Parathyroid adenoma (tissue), 2 donors: ENCODE data around the gene SALL4.
"Not testable (repeated sequence)": the region's sequence is repeated elsewhere in the genome, so short reads cannot be mapped to it uniquely, and the experiment has no call there.

Source experiments
- H2AFZ ChIP-seq: fragments of 300-600 bp; sonication (generic); one replicate; pipeline ENCODE4 v1.7.0; 2017; ENCODE audit warnings: antibody characterized with exemption, mild to moderate bottlenecking
- H3K27ac ChIP-seq: fragments of 300-600 bp; sonication (generic); one replicate; pipeline ENCODE4 v1.7.0; 2017
- H3K27me3 ChIP-seq: fragments of 300-600 bp; sonication (generic); one replicate; pipeline ENCODE4 v1.7.0; 2017; ENCODE audit warnings: low read length; ENCODE audit not compliant: control insufficient read depth, insufficient read depth
- H3K36me3 ChIP-seq: fragments of 300-600 bp; sonication (generic); one replicate; pipeline ENCODE4 v1.7.0; 2017; ENCODE audit warnings: low read length; ENCODE audit not compliant: control insufficient read depth, insufficient read depth
- H3K4me1 ChIP-seq: fragments of 300-600 bp; sonication (generic); one replicate; pipeline ENCODE4 v1.7.0; 2017; ENCODE audit warnings: control low read depth
- H3K4me2 ChIP-seq: fragments of 300-600 bp; sonication (generic); one replicate; pipeline ENCODE4 v1.7.0; 2017; ENCODE audit warnings: low read length
- H3K4me3 ChIP-seq: fragments of 300-600 bp; sonication (generic); one replicate; pipeline ENCODE4 v1.7.0; 2017; ENCODE audit warnings: low read depth, low read length
- H3K79me2 ChIP-seq: fragments of 300-600 bp; sonication (generic); one replicate; pipeline ENCODE4 v1.7.0; 2017; ENCODE audit warnings: control low read depth
- H3K9ac ChIP-seq: fragments of 300-600 bp; sonication (generic); one replicate; pipeline ENCODE4 v1.7.0; 2017; ENCODE audit warnings: mild to moderate bottlenecking
- H3K9me3 ChIP-seq: fragments of 300-600 bp; sonication (generic); one replicate; pipeline ENCODE4 v1.7.0; 2017; ENCODE audit warnings: low read length; ENCODE audit not compliant: control insufficient read depth
- TF ChIP-seq, protein P1 (sequence below): fragments of 300-600 bp; sonication (generic); IDR thresholded peaks from one replicate; pipeline ENCODE4 v1.7.0; 2017; ENCODE audit warnings: antibody characterized with exemption, mild to moderate bottlenecking
- donor health status: primary hyperparathyroidism.

SALL4 gene

DNA sequence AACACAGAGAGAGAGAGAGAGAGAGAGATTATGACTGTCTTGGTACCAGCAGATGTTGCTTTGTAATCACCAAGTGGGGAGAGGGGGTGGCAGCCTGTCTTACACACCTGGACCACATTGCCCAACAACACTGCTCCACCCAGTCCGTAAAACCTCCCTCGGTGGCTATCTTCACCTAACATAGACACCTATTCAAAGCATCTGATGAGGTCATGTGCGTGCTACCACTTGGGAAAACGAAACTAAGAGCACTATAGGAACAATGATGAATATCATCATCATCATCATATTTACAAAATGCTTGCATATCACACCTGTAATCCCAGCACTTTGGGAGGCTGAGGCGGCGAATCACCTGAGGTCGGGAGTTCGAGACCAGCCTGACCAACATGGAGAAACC, 24.1 kb upstream of the SALL4 start:
- Histone ChIP-seq H3K4me3 (no peak overlapping the region), H3K27me3 (no peaks in the 10 kb centered on the region), H3K9me3 (no peaks in the 10 kb centered on the region), H3K9ac (no peak overlapping the region), H3K36me3 (no peaks in the 10 kb centered on the region), H3K27ac (no peak overlapping the region), H3K79me2 (no peaks in the 10 kb centered on the region), H3K4me2 (no peak overlapping the region), H3K4me1 (no peaks in the 10 kb centered on the region), H2AFZ (no peak overlapping the region)
- TF ChIP-seq, protein P1, sequence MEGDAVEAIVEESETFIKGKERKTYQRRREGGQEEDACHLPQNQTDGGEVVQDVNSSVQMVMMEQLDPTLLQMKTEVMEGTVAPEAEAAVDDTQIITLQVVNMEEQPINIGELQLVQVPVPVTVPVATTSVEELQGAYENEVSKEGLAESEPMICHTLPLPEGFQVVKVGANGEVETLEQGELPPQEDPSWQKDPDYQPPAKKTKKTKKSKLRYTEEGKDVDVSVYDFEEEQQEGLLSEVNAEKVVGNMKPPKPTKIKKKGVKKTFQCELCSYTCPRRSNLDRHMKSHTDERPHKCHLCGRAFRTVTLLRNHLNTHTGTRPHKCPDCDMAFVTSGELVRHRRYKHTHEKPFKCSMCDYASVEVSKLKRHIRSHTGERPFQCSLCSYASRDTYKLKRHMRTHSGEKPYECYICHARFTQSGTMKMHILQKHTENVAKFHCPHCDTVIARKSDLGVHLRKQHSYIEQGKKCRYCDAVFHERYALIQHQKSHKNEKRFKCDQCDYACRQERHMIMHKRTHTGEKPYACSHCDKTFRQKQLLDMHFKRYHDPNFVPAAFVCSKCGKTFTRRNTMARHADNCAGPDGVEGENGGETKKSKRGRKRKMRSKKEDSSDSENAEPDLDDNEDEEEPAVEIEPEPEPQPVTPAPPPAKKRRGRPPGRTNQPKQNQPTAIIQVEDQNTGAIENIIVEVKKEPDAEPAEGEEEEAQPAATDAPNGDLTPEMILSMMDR: no peak

DNA sequence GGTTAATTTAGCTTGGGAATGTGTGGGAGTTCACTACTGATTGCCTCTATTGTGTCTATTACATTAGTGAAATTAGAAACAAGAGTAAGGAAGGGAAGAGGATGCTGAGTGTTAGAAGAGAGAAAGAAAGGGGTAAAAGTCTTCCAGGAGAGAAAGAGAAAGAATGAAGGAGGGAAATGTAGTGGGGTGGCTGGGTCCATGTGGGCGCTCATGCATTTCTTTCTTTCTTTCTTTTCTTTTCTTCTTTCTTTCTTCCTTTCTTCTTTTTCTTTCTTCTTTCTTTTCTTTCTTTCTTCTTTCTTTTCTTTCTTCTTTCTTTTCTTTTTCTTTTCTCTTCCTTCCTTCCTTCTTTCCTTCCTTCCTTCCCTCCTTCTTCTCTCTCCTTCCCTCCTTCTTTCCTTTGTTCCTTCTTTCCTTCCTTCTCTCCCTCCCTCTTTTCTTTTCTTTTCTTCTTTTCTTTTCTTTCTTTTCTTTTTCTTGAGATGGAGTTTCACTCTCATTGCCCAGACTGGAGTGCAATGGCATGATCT, 16.2 kb upstream of the SALL4 start:
- no peaks in the 10 kb centered on the region for H3K9me3 ChIP-seq

GRCh38 chr20:51816856-51817255, 14.5 kb upstream of the SALL4 start:
- H3K9ac ChIP-seq, H3K79me2 ChIP-seq, H3K4me1 ChIP-seq, H3K36me3 ChIP-seq, H2AFZ ChIP-seq, H3K9me3 ChIP-seq, H3K4me2 ChIP-seq, H3K4me3 ChIP-seq, H3K27me3 ChIP-seq, H3K27ac ChIP-seq: not testable (repeated sequence)

More for the DNA sequence above, 16.2 kb upstream of the SALL4 start:
- Histone ChIP-seq H3K4me2 (no peak overlapping the region), H3K36me3 (no peaks in the 10 kb centered on the region), H3K4me1 (no peaks in the 10 kb centered on the region), H2AFZ (no peak overlapping the region), H3K27me3 (no peaks in the 10 kb centered on the region), H3K27ac (no peak overlapping the region), H3K4me3 (no peak overlapping the region), H3K9ac (no peak overlapping the region), H3K79me2 (no peaks in the 10 kb centered on the region)
- TF ChIP-seq, protein P1: no peak

DNA sequence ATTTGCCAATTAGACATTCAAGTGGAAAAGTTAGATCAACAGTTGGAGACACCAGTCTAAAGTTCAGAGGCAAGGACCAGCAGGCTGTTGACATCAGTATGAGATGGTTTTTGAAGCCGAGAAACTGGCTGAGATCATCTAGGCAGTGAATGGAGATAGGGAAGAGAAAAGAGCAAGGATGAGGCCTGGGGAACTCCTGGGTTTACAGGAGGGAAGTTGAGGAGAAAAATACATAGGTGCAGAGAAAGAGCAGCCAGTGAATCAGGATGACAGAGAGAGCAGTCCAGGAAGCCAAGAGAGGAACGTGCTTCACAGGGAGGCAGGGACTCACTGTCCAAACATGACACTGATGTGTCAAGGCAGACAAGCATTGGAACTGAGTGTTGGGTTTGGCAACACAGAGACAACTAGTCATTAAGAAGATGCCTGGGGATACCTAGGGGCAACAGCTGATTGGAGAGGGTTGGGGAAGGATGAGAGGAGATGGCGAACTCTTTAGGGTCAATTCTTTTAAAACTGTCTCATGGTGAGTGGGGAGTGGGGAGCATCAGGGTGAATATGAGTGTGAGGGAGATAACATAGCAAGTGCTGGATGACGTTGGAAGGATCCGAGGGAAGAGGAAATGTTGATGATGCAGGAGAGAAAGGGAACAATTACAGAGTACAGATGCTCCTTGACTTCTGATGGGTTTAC, 13.2 kb upstream of the SALL4 start:
- no peaks in the 10 kb centered on the region for H3K4me1 ChIP-seq
- no peaks in the 10 kb centered on the region for H3K79me2 ChIP-seq
- no peaks in the 10 kb centered on the region for H3K27me3 ChIP-seq
- H3K9me3 ChIP-seq: no peaks in the 10 kb centered on the region
- H3K36me3 ChIP-seq: no peaks in the 10 kb centered on the region
- TF ChIP-seq, protein P1: no peak
- H3K9ac ChIP-seq: no peak overlapping the region
- no peak overlapping the region for H3K4me3 ChIP-seq
- no peak overlapping the region for H3K27ac ChIP-seq
- H3K4me2 ChIP-seq: no peak overlapping the region
- no peak overlapping the region for H2AFZ ChIP-seq

DNA sequence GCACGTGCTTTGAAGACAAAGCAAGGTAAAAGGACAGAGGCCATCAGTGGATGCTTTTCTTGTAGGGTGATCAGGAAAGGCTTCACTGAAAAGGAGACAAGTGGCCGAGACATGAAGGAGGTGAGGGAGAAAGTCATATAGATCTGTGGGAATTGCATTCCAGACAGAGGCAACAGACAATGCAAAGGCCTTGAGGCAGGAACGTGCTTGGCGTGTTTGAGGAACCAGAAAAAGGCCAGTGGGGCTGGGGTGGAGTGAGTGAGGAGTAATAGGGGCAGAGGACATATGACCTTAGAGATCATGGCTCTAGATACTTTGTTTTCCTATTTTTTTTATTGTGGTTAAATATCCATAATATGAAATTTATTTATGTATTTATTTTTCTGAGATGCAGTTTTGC, 10.5 kb upstream of the SALL4 start:
- H3K9me3 ChIP-seq: no peaks in the 10 kb centered on the region
- H3K4me1 ChIP-seq: no peaks in the 10 kb centered on the region
- H2AFZ ChIP-seq: no peak overlapping the region
- no peaks in the 10 kb centered on the region for H3K27me3 ChIP-seq
- H3K79me2 ChIP-seq: no peaks in the 10 kb centered on the region
- H3K36me3 ChIP-seq: no peaks in the 10 kb centered on the region
- TF ChIP-seq, protein P1: no peak
- no peak overlapping the region for H3K9ac ChIP-seq
- H3K4me3 ChIP-seq: no peak overlapping the region
- H3K27ac ChIP-seq: no peak overlapping the region
- H3K4me2 ChIP-seq: no peak overlapping the region
